ENCODE data around the gene GRWD1.

DNA sequence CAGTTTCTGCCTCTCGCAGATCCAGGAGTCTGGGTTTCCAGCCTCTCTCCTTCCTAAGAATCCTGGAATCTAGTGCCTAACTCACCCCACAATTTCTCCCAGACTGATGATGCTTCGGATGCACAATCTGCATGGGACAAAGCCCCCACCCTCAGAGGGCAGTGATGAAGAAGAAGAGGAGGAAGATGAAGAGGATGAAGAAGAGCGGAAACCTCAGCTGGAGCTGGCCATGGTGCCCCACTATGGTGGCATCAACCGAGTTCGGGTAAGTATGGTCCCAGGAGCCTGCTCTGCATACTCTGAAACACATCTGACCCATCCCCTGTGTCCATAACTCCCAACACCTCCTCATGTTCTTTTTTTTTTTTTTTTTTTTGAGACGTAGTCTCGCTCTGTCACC is 796 bp downstream of the GRWD1 start:
- TF ChIP-seq, protein P1, sequence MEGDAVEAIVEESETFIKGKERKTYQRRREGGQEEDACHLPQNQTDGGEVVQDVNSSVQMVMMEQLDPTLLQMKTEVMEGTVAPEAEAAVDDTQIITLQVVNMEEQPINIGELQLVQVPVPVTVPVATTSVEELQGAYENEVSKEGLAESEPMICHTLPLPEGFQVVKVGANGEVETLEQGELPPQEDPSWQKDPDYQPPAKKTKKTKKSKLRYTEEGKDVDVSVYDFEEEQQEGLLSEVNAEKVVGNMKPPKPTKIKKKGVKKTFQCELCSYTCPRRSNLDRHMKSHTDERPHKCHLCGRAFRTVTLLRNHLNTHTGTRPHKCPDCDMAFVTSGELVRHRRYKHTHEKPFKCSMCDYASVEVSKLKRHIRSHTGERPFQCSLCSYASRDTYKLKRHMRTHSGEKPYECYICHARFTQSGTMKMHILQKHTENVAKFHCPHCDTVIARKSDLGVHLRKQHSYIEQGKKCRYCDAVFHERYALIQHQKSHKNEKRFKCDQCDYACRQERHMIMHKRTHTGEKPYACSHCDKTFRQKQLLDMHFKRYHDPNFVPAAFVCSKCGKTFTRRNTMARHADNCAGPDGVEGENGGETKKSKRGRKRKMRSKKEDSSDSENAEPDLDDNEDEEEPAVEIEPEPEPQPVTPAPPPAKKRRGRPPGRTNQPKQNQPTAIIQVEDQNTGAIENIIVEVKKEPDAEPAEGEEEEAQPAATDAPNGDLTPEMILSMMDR (IDR thresholded peaks at IDR 0.05; ENCODE audit: insufficient read depth, low read length, poor library complexity, severe bottlenecking) = peak; percentile 5
- no peak for TF ChIP-seq EZH2phosphoT487 (conservative IDR thresholded peaks at IDR 0.05; ENCODE audit: low read length)

Data from SU-DHL-6 (cell line).